DND-41 (cell line): ENCODE data around the gene TPH1.
"Not testable (repeated sequence)": the region's sequence is repeated elsewhere in the genome, so short reads cannot be mapped to it uniquely, and the experiment has no call there.

Experiments used
- ATAC-seq: fragments of 200-7000 bp; cut with Tn5 transposase; 3 replicates; pipeline ENCODE4 v1.9.1; 2021; ENCODE audit warnings: low read depth; ENCODE audit not compliant: insufficient read depth
- DNase-seq: peaks from one replicate; pipeline ENCODE4 v3.0.0-alpha.2; 2020
- H2AFZ ChIP-seq: 2 replicates; pipeline ENCODE4 v1.6.0; 2012; ENCODE audit warnings: low read depth, low read length
- H3K27ac ChIP-seq: 2 replicates; pipeline ENCODE4 v1.5.1; 2012; ENCODE audit warnings: low read length, inconsistent platforms
- H3K27me3 ChIP-seq: fragments of 200-600 bp; sonication (generic); 2 replicates; pipeline ENCODE4 v1.6.0; 2012; ENCODE audit warnings: low read length, mild to moderate bottlenecking, inconsistent platforms; ENCODE audit not compliant: insufficient read depth, poor library complexity
- H3K36me3 ChIP-seq: 2 replicates; pipeline ENCODE4 v1.5.1; 2012; ENCODE audit warnings: low read length, inconsistent platforms; ENCODE audit not compliant: insufficient read depth
- H3K4me1 ChIP-seq: 2 replicates; pipeline ENCODE4 v1.5.1; 2012; ENCODE audit warnings: mild to moderate bottlenecking, low read length; ENCODE audit not compliant: insufficient read depth
- H3K4me2 ChIP-seq: 2 replicates; pipeline ENCODE4 v1.6.0; 2012; ENCODE audit warnings: mild to moderate bottlenecking, moderate library complexity, low read length, inconsistent platforms; ENCODE audit not compliant: insufficient read depth
- H3K4me3 ChIP-seq, 2 experiments: fragments of 200-600 bp in 1 of 2; shearing (Covaris generic) in 1 of 2; 2 replicates each; pipeline ENCODE4 v1.5.1; 2012 to 2016; ENCODE audit warnings: inconsistent platforms in 2 of 2, low read length in 2 of 2, mild to moderate bottlenecking in 2 of 2, low read depth in 1 of 2, moderate library complexity in 1 of 2
- H3K79me2 ChIP-seq: 2 replicates; pipeline ENCODE4 v1.6.0; 2012; ENCODE audit warnings: low read length, inconsistent platforms; ENCODE audit not compliant: insufficient read depth
- H3K9ac ChIP-seq: 2 replicates; pipeline ENCODE4 v1.6.0; 2012; ENCODE audit warnings: low read depth, mild to moderate bottlenecking, inconsistent platforms, low read length, moderate library complexity
- H3K9me3 ChIP-seq: 2 replicates; pipeline ENCODE4 v1.5.1; 2012; ENCODE audit warnings: low read length, moderate library complexity, mild to moderate bottlenecking, inconsistent platforms; ENCODE audit not compliant: insufficient read depth, severe bottlenecking
- H4K20me1 ChIP-seq: 2 replicates; pipeline ENCODE4 v1.6.0; 2012; ENCODE audit warnings: low read length; ENCODE audit not compliant: insufficient read depth
- EZH2 ChIP-seq: IDR thresholded peaks from 3 replicates; pipeline ENCODE4 v1.6.1; 2012; ENCODE audit warnings: borderline replicate concordance, low read depth, mild to moderate bottlenecking, moderate library complexity, low read length, inconsistent platforms; ENCODE audit not compliant: severe bottlenecking
- TF ChIP-seq, protein P1 (sequence below): IDR thresholded peaks from 2 replicates; pipeline ENCODE4 v1.5.1; 2012; ENCODE audit warnings: borderline replicate concordance, low read length, moderate library complexity, mild to moderate bottlenecking; ENCODE audit not compliant: poor library complexity, severe bottlenecking; ENCODE audit errors: extremely low read depth

The TPH1 gene

DNA sequence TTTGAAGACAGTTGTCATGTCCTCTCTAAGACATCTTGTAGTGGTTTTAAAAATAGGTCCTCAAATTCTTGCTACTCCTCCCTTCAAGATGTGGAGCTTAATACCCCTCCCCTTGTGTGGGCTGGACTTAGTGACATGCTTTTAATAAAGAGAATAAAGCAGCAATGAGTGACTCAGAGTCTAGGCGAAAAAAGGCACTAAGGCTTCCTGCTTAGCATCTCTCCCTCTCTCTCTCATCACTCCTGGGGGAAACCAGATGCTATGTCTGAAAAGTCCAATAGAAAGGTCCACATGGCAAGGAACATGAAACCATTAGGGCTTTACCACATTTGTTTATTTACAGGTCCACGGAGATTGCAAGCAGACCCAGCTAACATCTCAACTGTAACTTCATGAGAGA, 44.9 kb downstream of the TPH1 start:
- Histone ChIP-seq H2AFZ (no peak overlapping the region), H3K9me3 (no peaks in the 10 kb centered on the region), H3K27me3 (no peaks in the 10 kb centered on the region), H3K4me1 (no peaks in the 10 kb centered on the region), H4K20me1 (no peaks in the 10 kb centered on the region), H3K36me3 (peaks cover 61% of the 10 kb centered on the region), H3K27ac (no peak overlapping the region), H3K4me2 (no peak overlapping the region), H3K79me2 (no peaks in the 10 kb centered on the region), H3K4me3 (no peak overlapping the region), H3K9ac (no peak overlapping the region)
- no peak for TF ChIP-seq EZH2
- TF ChIP-seq, protein P1, sequence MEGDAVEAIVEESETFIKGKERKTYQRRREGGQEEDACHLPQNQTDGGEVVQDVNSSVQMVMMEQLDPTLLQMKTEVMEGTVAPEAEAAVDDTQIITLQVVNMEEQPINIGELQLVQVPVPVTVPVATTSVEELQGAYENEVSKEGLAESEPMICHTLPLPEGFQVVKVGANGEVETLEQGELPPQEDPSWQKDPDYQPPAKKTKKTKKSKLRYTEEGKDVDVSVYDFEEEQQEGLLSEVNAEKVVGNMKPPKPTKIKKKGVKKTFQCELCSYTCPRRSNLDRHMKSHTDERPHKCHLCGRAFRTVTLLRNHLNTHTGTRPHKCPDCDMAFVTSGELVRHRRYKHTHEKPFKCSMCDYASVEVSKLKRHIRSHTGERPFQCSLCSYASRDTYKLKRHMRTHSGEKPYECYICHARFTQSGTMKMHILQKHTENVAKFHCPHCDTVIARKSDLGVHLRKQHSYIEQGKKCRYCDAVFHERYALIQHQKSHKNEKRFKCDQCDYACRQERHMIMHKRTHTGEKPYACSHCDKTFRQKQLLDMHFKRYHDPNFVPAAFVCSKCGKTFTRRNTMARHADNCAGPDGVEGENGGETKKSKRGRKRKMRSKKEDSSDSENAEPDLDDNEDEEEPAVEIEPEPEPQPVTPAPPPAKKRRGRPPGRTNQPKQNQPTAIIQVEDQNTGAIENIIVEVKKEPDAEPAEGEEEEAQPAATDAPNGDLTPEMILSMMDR = no peak
- DNase-seq (no peak), ATAC-seq (no peak)

DNA sequence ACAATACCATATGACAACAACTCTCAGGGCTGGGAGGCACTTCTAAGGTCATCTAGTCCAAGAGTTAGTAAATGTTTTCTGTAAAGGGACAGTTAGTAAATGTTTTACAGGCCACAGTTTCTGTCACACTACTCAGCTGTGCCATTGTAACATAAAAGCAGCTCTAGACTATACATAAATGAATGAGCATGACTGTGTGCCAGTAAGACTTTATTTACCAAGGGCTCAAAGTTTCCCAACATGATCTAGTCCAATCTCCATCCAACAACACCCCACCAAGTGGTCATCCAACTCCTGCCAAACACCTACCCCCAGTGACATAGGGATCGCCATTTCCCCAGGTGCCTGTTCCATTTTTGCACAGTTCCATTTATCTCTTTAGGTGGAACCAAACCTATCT, 45.3 kb downstream of the TPH1 start:
- H3K36me3 ChIP-seq = peaks cover 61% of the 10 kb centered on the region
- no peaks in the 10 kb centered on the region for H4K20me1 ChIP-seq
- H3K27me3 ChIP-seq = no peaks in the 10 kb centered on the region
- H3K9ac ChIP-seq = no peak overlapping the region
- H3K9me3 ChIP-seq = no peaks in the 10 kb centered on the region
- TF ChIP-seq EZH2 = no peak
- TF ChIP-seq, protein P1 = no peak
- DNase-seq (no peak), ATAC-seq (no peak)
- H3K4me1 ChIP-seq = no peaks in the 10 kb centered on the region
- H3K27ac ChIP-seq = no peak overlapping the region
- H3K4me3 ChIP-seq = no peak overlapping the region
- no peak overlapping the region for H2AFZ ChIP-seq
- no peaks in the 10 kb centered on the region for H3K79me2 ChIP-seq
- H3K4me2 ChIP-seq = no peak overlapping the region

DNA sequence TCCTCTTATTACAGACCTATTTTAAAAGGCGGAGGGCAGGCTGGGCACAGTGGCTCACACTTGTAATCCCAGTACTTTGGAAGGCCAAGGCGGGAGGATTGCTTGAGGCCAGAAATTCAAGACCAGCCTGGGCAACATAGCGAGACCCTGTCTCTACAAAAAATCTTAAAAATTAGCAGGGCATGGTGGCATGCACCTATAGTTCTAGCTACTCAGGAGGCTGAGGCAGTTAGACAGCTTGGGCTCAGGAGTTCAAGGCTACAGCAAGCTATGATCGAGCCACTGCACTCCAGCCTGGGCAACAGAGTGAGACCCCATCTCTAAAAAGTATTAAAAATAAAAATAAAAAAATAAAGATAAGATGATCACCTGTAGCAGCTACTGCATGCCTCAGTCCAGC, 45.9 kb downstream of the TPH1 start:
- H2AFZ ChIP-seq, H3K27ac ChIP-seq, H3K27me3 ChIP-seq, H3K4me3 ChIP-seq, H4K20me1 ChIP-seq, ATAC-seq, H3K9me3 ChIP-seq, H3K79me2 ChIP-seq, H3K4me2 ChIP-seq, DNase-seq, H3K4me1 ChIP-seq, H3K9ac ChIP-seq: not testable (repeated sequence)
- H3K36me3 ChIP-seq = peaks cover 61% of the 10 kb centered on the region
